ENCODE results near the gene PTDSS2. TPM values are rescaled to one million over a fixed set of nuclear protein-coding genes. Genes with fewer than 3 reads are reported as not detected.

PTDSS2 gene
- total and polyA plus RNA-seq, 8 donors: 11.3 to 44.7 (median 15.7) TPM

GRCh38 chr11:506995-507726, 57.1 kb downstream of the PTDSS2 start, which contains the start of gene RNH1:
Gene RNH1 (minus strand): TSS chr11:507242. CDS start chr11:502162, 5,080 bp downstream.
- Histone ChIP-seq H3K9me3 (no peaks in the 10 kb centered on the region), H3K27me3 (no peaks in the 10 kb centered on the region), H3K4me1 (peaks cover 5 to 16% (median 11%) of the 10 kb centered on the region in 3 donors), H3K4me3 (peak within 1 kb of the TSS; percentile 54 to 86 (median 59)), H3K36me3 (no peaks in the 10 kb centered on the region), H3K27ac (peak within 1 kb of the TSS; percentile 92 to 99 (median 96))
- ATAC-seq (peak; percentile 83 to 92 (median 88)), FAIRE-seq (no peak), DNase-seq (peak; percentile 96 to 100 (median 99))
- intact Hi-C loops (cut with DNase I): no loop called here
- TF ChIP-seq CTCF (IDR thresholded peaks at IDR 0.05): no peak
- WGBS, 2 donors: 1% methylated on average over 60 to 93 of the region's 93 CpGs

- no peak for TF ChIP-seq CTCF (IDR thresholded peaks at IDR 0.05)
- FAIRE-seq (no peak), DNase-seq (peak in 3 of 6 donors; percentile 40 to 53 (median 49)), ATAC-seq (no peak)
- no peaks in the 10 kb centered on the region for H3K9me3 ChIP-seq
- no peaks in the 10 kb centered on the region for H3K36me3 ChIP-seq
- WGBS, 2 donors: 47 to 49% methylated on average over 45 of the region's 45 CpGs
- no peaks in the 10 kb centered on the region for H3K27me3 ChIP-seq
- intact Hi-C loops (cut with DNase I): no loop called here
- H3K4me3 ChIP-seq: peak overlapping the region; percentile 37 to 63 (median 54)
- H3K27ac ChIP-seq: peak overlapping the region; percentile 92 to 99 (median 96)
- peaks cover 5 to 16% (median 11%) of the 10 kb centered on the region in 3 donors for H3K4me1 ChIP-seq
These were observed 57.8 kb downstream of the PTDSS2 start for GRCh38 chr11:507727-508515.

GRCh38 chr11:508956-509355, 58.9 kb downstream of the PTDSS2 start:
- DNase-seq: peak in 1 of 6 donors; percentile 56
- H3K27ac ChIP-seq: no peak overlapping the region
- no peaks in the 10 kb centered on the region for H3K36me3 ChIP-seq
- ATAC-seq: no peak
- FAIRE-seq: no peak
- intact Hi-C loops (cut with DNase I): no loop called here
- H3K4me3 ChIP-seq: no peak overlapping the region
- no peaks in the 10 kb centered on the region for H3K27me3 ChIP-seq
- no peaks in the 10 kb centered on the region for H3K9me3 ChIP-seq
- peaks cover 5 to 16% (median 11%) of the 10 kb centered on the region in 3 donors for H3K4me1 ChIP-seq
- TF ChIP-seq CTCF (IDR thresholded peaks at IDR 0.05): no peak
- 90 to 91% methylated on average over 5 of the region's 5 CpGs for WGBS, 2 donors

- H3K27me3 ChIP-seq: no peaks in the 10 kb centered on the region
- FAIRE-seq: no peak
- H3K27ac ChIP-seq: no peak overlapping the region
- intact Hi-C loops (cut with DNase I): no loop called here
- peaks cover 0 to 2% (median 0%) of the 10 kb centered on the region in 3 donors for H3K4me1 ChIP-seq
- no peaks in the 10 kb centered on the region for H3K9me3 ChIP-seq
- no peak for TF ChIP-seq CTCF (IDR thresholded peaks at IDR 0.05)
- no peak for DNase-seq
- H3K4me3 ChIP-seq: no peak overlapping the region
- ATAC-seq: no peak
- 92 to 96% methylated on average over 29 of the region's 29 CpGs for WGBS, 2 donors
- H3K36me3 ChIP-seq: no peaks in the 10 kb centered on the region
These were observed 62.9 kb downstream of the PTDSS2 start for GRCh38 chr11:512761-513595.
